ENCODE measurements around the gene PBOV1.

PBOV1 gene

GRCh38 chr6:138203315-138203714 is 15.0 kb downstream of the PBOV1 start:
- no peak for DNase-seq

- DNase-seq, result no peak
Observed at GRCh38 chr6:138201836-138202235, 16.5 kb downstream of the PBOV1 start.

GRCh38 chr6:138198430-138199091 is 19.7 kb downstream of the PBOV1 start:
- no peak for DNase-seq

GRCh38 chr6:138197570-138197969 is 20.7 kb downstream of the PBOV1 start:
- no peak for DNase-seq

- no peak for DNase-seq
Observed at GRCh38 chr6:138196122-138196738, 22.1 kb downstream of the PBOV1 start.

GRCh38 chr6:138194287-138194686 is 24.0 kb downstream of the PBOV1 start:
- no peak for DNase-seq

GRCh38 chr6:138188278-138188941 is 29.9 kb downstream of the PBOV1 start:
- DNase-seq, result no peak

GRCh38 chr6:138187156-138187555 is 31.1 kb downstream of the PBOV1 start:
- no peak for DNase-seq

- no peak for DNase-seq
Observed at GRCh38 chr6:138184230-138184629, 34.1 kb downstream of the PBOV1 start.

GRCh38 chr6:138183790-138184134 is 34.5 kb downstream of the PBOV1 start:
- no peak for DNase-seq

GRCh38 chr6:138182939-138183789 is 35.1 kb downstream of the PBOV1 start:
- no peak for DNase-seq

- no peak for DNase-seq
Observed at GRCh38 chr6:138176652-138177232, 41.5 kb downstream of the PBOV1 start.

- DNase-seq, result no peak
Observed at GRCh38 chr6:138175596-138175995, 42.7 kb downstream of the PBOV1 start.

Data from KG1 (cell line).